C4-2B (cell line): Measurements from ENCODE around the gene NPTX2.

Experiments used
- H3K27ac ChIP-seq: fragments of 450-650 bp; 2 replicates; pipeline ENCODE4 v1.5.1; 2017
- ZFX ChIP-seq: fragments of 450-650 bp; IDR thresholded peaks from 2 replicates; pipeline ENCODE4 v1.6.1; 2017
- TF ChIP-seq, protein P1 (sequence below): fragments of 450-650 bp; conservative IDR thresholded peaks from 2 replicates; pipeline ENCODE4 v1.5.1; 2017; ENCODE audit warnings: mild to moderate bottlenecking

NPTX2 gene

DNA sequence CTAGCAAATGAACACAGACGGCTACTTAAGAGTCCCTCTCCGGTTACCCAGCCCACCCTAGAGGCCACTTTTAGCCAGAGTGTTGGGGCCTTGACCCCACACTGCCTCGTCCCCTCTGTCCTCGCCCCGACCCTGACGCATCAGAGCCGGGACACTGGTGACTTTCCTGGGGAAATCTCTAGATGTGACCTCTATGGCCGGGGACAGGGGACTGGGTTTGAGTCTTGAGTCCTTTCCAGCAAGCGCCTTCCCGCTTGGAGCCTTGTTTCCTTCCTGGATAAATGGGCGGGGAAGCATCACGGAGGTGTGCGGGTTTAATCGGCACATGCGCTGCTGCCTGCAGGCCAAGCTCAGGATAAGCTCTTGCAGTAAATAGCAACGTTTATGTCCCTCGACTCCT lies 40.7 kb downstream of the NPTX2 start:
- H3K27ac ChIP-seq, result no peak overlapping the region
- no peak for TF ChIP-seq ZFX
- TF ChIP-seq, protein P1, sequence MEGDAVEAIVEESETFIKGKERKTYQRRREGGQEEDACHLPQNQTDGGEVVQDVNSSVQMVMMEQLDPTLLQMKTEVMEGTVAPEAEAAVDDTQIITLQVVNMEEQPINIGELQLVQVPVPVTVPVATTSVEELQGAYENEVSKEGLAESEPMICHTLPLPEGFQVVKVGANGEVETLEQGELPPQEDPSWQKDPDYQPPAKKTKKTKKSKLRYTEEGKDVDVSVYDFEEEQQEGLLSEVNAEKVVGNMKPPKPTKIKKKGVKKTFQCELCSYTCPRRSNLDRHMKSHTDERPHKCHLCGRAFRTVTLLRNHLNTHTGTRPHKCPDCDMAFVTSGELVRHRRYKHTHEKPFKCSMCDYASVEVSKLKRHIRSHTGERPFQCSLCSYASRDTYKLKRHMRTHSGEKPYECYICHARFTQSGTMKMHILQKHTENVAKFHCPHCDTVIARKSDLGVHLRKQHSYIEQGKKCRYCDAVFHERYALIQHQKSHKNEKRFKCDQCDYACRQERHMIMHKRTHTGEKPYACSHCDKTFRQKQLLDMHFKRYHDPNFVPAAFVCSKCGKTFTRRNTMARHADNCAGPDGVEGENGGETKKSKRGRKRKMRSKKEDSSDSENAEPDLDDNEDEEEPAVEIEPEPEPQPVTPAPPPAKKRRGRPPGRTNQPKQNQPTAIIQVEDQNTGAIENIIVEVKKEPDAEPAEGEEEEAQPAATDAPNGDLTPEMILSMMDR, result no peak

DNA sequence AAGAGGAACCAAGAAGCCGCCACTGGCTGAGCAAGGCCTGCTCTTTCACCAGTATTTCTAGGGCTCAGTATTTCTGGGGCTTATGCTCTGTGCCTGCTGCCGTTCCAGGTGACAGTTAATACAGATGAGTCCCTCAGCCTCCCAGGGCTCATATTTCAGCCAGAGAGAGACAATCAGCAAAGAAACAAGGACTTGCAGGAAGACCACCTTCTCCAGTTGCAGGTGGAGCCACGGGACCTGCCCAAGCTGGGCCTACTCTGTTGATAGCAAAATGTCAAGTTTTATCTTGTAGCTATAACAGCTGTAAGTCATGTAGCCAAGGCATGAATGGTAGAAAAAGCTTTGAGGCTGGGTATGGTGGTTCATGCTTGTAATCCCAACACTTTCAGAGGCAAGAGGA lies 42.7 kb downstream of the NPTX2 start:
- H3K27ac ChIP-seq, result no peak overlapping the region
- TF ChIP-seq, protein P1, result no peak

DNA sequence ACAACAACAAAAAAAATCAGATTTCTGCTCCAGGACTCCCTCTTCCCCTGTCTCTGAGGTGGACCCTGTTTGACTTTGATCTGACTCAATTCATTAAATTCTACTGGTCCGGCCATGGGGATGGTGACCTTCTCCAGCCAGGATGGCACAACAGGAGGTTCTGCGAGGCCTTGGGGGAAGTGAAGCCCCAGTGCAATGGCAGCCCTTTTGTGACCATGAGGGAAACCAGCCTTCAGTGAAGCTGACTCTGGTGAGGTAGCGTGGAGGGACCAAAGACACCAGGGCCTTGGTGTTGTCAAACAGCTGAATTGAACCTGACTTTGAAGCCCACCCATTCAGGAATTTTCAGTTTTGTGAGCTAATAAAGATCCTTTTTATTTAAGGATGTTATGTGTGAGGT lies 44.5 kb downstream of the NPTX2 start:
- no peak overlapping the region for H3K27ac ChIP-seq
- TF ChIP-seq, protein P1, result no peak
- TF ChIP-seq ZFX, result no peak

DNA sequence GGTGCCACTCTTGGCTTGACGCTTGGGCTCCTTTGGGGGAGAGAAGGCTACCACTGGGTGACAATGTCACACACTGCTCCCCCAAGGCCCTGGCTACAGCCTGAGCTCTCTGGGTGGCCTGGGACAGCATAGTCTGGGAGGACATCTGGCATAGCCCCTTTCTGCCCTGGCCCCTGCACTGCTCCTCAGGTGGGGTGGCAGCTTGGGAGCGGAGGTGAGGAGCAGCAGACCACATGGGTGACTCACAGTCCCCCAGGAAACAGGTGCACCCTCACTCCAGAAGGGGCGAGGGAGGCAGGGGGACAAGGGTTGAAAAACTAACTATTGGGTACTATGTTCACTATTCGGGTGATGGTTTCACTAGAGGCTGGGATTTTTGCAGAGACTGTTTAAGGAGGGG lies 45.2 kb downstream of the NPTX2 start:
- H3K27ac ChIP-seq, result no peak overlapping the region
- TF ChIP-seq ZFX, result no peak
- TF ChIP-seq, protein P1, result no peak

DNA sequence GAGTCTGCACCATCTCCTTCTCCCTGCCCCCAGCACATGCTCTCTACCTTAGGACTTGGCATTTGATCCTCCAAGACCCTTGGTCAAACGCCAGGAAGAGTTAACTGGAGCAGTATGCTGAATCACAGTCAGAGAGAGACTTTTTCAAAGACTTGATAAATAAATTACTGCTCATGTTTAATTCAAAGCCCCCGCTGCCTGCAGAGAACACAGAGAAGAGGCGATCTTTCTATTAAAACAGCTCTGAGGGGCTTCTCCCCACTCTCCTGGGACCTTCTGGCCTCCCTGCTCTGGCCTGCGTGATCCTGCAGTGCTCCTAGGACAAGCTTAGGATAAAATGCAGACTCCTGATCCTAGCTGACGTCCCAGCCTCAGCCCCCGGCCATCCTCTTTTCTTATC lies 47.8 kb downstream of the NPTX2 start:
- no peak overlapping the region for H3K27ac ChIP-seq
- no peak for TF ChIP-seq ZFX
- TF ChIP-seq, protein P1, result no peak

DNA sequence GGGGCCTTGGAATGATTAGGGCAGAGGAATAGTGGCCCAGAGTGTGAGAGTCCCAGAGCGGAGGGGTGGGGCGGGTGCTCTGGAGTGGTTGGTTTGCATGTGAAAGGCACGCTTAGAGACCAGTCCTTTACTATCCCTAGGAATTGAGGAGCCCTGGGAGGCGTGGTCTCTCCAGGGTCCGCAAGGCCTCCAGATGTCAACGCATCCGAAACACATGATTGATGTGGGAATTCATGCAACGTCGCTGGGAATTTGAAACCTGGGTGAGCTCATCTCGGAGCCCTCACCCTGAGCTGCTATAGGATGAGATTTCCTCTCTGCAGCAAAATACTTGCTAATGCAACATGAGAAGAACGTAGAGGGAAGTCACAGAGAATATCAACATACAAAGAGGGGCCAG lies 51.2 kb downstream of the NPTX2 start:
- TF ChIP-seq, protein P1, result no peak
- TF ChIP-seq ZFX, result no peak
- H3K27ac ChIP-seq, result no peak overlapping the region

DNA sequence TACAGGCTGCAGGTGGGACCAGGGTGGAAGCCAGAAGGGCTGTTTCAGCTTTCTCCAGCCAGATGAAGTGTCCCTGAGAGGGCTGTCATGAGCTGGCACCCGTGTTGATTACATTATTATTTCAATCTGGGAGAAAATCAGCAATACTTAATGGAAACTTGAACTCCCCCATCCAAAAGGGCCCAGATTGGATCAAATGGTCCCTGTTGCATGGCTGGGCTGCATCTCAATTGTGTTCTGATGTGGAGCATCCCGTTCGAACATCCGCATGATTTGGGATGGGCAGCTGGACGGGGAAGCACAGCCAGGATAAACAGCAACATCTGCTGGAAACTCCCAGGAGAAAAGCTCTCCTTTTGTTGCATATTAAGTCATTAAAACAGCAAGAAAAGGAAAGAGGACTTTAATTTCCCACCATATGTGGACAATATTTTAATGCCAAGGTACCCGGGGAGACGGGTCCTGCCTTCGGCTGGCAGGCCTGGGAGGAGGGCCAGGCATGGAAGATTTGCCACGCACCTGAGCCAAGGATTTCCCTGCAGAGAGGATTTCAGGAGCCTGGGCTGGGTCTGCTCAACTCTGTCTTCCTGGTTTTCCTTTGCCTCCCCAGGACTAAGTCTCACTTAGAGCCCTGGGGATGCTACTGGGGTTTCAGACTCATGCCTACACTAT lies 52.4 kb downstream of the NPTX2 start:
- TF ChIP-seq ZFX, result no peak
- TF ChIP-seq, protein P1, result no peak
- no peak overlapping the region for H3K27ac ChIP-seq
